ENCODE results near the gene CHEK2.

- no peak for TF ChIP-seq CTCF (conservative IDR thresholded peaks at IDR 0.05; ENCODE audit: low read depth in 2 of 2)
- no peak for TF ChIP-seq POLR2AphosphoS5 (IDR thresholded peaks at IDR 0.05; ENCODE audit: low read depth)
- TF ChIP-seq ZNF331 (CRISPR knock-in tag; IDR thresholded peaks at IDR 0.05; ENCODE audit: low read depth), result no peak
- TF ChIP-seq JUNB (IDR thresholded peaks at IDR 0.05; ENCODE audit: unreplicated experiment), result no peak
- no peak for TF ChIP-seq CREB1 (CRISPR knock-in tag; IDR thresholded peaks at IDR 0.05; ENCODE audit: low read depth)
- TF ChIP-seq REST (IDR thresholded peaks at IDR 0.05; ENCODE audit: unreplicated experiment), result no peak
- TF ChIP-seq EZH2 (IDR thresholded peaks at IDR 0.05; ENCODE audit: low read depth, unreplicated experiment), result no peak
These were observed 67.5 kb downstream of the CHEK2 start for GRCh38 chr22:28674121-28674563.
